Gastrocnemius medialis (tissue), 4 donors: ENCODE results near the gene DHRS1.

ENCODE experiments used
- POLR2A ChIP-seq, 2 donors: fragments of 450-650 bp; IDR thresholded peaks; one replicate each; pipeline ENCODE4 v1.6.1; 2017; ENCODE audit warnings: antibody characterized with exemption in 2 of 2, mild to moderate bottlenecking in 2 of 2, moderate library complexity in 2 of 2
- TF ChIP-seq, protein P1 (sequence below), 5 experiments: fragments of 450-650 bp in 3 of 5; fragments of 200-600 bp in 2 of 5; sonication (generic) in 2 of 5; IDR thresholded peaks in 4 of 5; conservative IDR thresholded peaks in 1 of 5; 1 replicate in 4 of 5; 2 replicates in 1 of 5; pipeline ENCODE4 v1.5.1; 2016 to 2019; ENCODE audit warnings: antibody characterized with exemption in 5 of 5, mild to moderate bottlenecking in 3 of 5, moderate library complexity in 3 of 5

DNA sequence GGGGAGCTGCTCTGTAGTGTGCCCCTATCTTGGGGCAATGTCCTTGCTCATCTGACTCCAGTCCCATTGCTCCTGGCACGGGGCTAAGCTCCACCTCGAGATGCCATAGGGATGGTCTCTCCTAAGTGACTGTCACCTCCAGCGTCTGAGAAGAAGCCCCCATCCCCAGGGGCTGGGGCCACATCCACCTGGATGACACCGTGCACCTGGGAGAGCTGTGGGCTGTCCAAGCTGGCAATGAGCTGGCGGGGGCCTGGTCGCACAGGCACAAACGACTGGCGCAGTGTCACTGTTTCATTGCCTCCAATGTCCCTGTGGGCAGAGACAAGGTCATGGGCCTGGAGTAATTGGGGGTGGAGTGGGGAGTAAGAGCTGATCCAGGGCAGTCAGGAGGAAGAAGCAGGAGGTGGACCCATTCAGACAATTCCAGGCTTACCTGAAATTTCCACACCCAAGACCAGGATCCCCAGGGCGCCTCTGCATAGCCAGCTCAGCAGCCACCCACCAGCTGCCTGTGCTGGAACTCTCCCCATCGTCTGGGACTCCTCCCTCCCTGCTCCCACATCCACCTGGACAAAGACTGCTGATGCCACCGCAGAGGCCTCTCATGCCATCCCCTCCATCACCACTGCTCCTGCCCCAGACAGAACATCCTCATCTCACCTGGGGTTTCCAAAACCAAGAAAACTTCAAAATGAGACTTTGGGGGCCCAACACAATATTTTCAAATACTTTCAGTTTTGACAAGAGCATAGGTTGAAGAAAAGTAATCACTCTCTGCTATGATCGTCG lies 50.2 kb downstream of the DHRS1 start:
- TF ChIP-seq, protein P1, sequence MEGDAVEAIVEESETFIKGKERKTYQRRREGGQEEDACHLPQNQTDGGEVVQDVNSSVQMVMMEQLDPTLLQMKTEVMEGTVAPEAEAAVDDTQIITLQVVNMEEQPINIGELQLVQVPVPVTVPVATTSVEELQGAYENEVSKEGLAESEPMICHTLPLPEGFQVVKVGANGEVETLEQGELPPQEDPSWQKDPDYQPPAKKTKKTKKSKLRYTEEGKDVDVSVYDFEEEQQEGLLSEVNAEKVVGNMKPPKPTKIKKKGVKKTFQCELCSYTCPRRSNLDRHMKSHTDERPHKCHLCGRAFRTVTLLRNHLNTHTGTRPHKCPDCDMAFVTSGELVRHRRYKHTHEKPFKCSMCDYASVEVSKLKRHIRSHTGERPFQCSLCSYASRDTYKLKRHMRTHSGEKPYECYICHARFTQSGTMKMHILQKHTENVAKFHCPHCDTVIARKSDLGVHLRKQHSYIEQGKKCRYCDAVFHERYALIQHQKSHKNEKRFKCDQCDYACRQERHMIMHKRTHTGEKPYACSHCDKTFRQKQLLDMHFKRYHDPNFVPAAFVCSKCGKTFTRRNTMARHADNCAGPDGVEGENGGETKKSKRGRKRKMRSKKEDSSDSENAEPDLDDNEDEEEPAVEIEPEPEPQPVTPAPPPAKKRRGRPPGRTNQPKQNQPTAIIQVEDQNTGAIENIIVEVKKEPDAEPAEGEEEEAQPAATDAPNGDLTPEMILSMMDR (IDR thresholded peaks at IDR 0.05 in 4 of 5, conservative IDR thresholded peaks at IDR 0.05 in 1 of 5) = no peak
- no peak for TF ChIP-seq POLR2A (IDR thresholded peaks at IDR 0.05)
